Measurements from ENCODE around the gene FASTKD2.

The FASTKD2 gene

GRCh38 chr2:206833291-206833690 is 67.9 kb downstream of the FASTKD2 start:
- DNase-seq (ENCODE audit: extremely low read depth, low read depth), result no peak
- no peak for TF ChIP-seq CTCF (IDR thresholded peaks at IDR 0.05; ENCODE audit: low read depth, low read length, missing control alignments)
- no peak overlapping the region for H3K4me3 ChIP-seq (replicated peaks; ENCODE audit: low read depth, low read length)

GRCh38 chr2:206836722-206837121 is 71.3 kb downstream of the FASTKD2 start:
- no peak for DNase-seq (ENCODE audit: extremely low read depth, low read depth)

GRCh38 chr2:206837775-206838174 is 72.4 kb downstream of the FASTKD2 start:
- no peak for DNase-seq (ENCODE audit: extremely low read depth, low read depth)
- H3K4me3 ChIP-seq (replicated peaks; ENCODE audit: low read depth, low read length), result no peak overlapping the region
- no peak for TF ChIP-seq CTCF (IDR thresholded peaks at IDR 0.05; ENCODE audit: low read depth, low read length, missing control alignments)

More at GRCh38 chr2:206836722-206837121, 71.3 kb downstream of the FASTKD2 start:
- TF ChIP-seq CTCF (IDR thresholded peaks at IDR 0.05; ENCODE audit: low read depth, low read length, missing control alignments), result no peak
- no peak overlapping the region for H3K4me3 ChIP-seq (replicated peaks; ENCODE audit: low read depth, low read length)

- DNase-seq (ENCODE audit: extremely low read depth, low read depth), result no peak
- TF ChIP-seq CTCF (IDR thresholded peaks at IDR 0.05; ENCODE audit: low read depth, low read length, missing control alignments), result no peak
- no peak overlapping the region for H3K4me3 ChIP-seq (replicated peaks; ENCODE audit: low read depth, low read length)
These were observed 73.3 kb downstream of the FASTKD2 start for GRCh38 chr2:206838690-206839089.

- DNase-seq (ENCODE audit: extremely low read depth, low read depth), result no peak
These were observed 75.6 kb downstream of the FASTKD2 start for GRCh38 chr2:206840999-206841398.

More at GRCh38 chr2:206840999-206841398, 75.6 kb downstream of the FASTKD2 start:
- H3K4me3 ChIP-seq (replicated peaks; ENCODE audit: low read depth, low read length), result no peak overlapping the region
- no peak for TF ChIP-seq CTCF (IDR thresholded peaks at IDR 0.05; ENCODE audit: low read depth, low read length, missing control alignments)
